HepG2 (cell line): ENCODE data around the gene FDXR. TPM values are rescaled to one million over a fixed set of nuclear protein-coding genes. Genes with fewer than 3 reads are reported as not detected.

Experiments used
- JARID2 ChIP-seq: sonication (generic); formaldehyde crosslinking; IDR thresholded peaks from 2 replicates; pipeline ENCODE4 v1.8.1; 2023; ENCODE audit warnings: missing genetic modification reagents, inconsistent platforms; ENCODE audit not compliant: insufficient replicate concordance
- REPIN1 ChIP-seq: sonication (generic); formaldehyde crosslinking; IDR thresholded peaks from 2 replicates; pipeline ENCODE4 v1.8.0; 2022; ENCODE audit warnings: missing genetic modification reagents, low read depth, mild to moderate bottlenecking, borderline replicate concordance
- SRY ChIP-seq: sonication (generic); formaldehyde crosslinking; IDR thresholded peaks from 2 replicates; pipeline ENCODE4 v1.8.0; 2022; ENCODE audit warnings: mild to moderate bottlenecking, missing genetic modification reagents
- TAF15 ChIP-seq: fragments of 200-400 bp; formaldehyde crosslinking; IDR thresholded peaks from one replicate; pipeline ENCODE4 v1.6.1; 2018; ENCODE audit warnings: mild to moderate bottlenecking, low read depth, low read length; ENCODE audit not compliant: poor library complexity, severe bottlenecking
- ZBTB33 ChIP-seq: sonication (generic); formaldehyde crosslinking; IDR thresholded peaks from 2 replicates; pipeline ENCODE4 v1.4.0; 2020; ENCODE audit warnings: missing genetic modification reagents
- ZNF354B ChIP-seq: sonication (generic); formaldehyde crosslinking; IDR thresholded peaks from 2 replicates; pipeline ENCODE4 v1.8.0; 2022; ENCODE audit warnings: mild to moderate bottlenecking, missing genetic modification reagents
- ZNF580 ChIP-seq: IDR thresholded peaks from 2 replicates; pipeline ENCODE4 v1.6.1; 2016; ENCODE audit warnings: low read depth, borderline replicate concordance
- polyA plus RNA-seq, 8 experiments: library from polyadenylated mRNA; depleted of rRNA in 3 of 8; stranded (reverse) in 7 of 8; unstranded in 1 of 8; fragments of >200 nt; fragmentation: Illumina TruSeq in 4 of 8; extraction: Trizol in 4 of 8; gene quantifications; 2 replicates each; pipeline versions ENCODE4 v1.2.1 to v1.2.3, GENCODE V29; 2011 to 2016; ENCODE audit warnings: low read depth in 4 of 8, missing spikeins in 1 of 8, mixed read lengths in 1 of 8; ENCODE audit not compliant: insufficient read depth in 1 of 8
- total RNA-seq, 5 experiments: library from RNA; depleted of rRNA; stranded (reverse); fragments of >200 nt; fragmentation: Illumina TruSeq; extraction: Trizol; gene quantifications; 2 replicates each; pipeline ENCODE4 v1.2.3, GENCODE V29; 2016; ENCODE audit warnings: low read depth in 1 of 5
- TF ChIP-seq, protein P1 (sequence below): sonication (generic); formaldehyde crosslinking; IDR thresholded peaks from 2 replicates; pipeline ENCODE4 v1.4.0; 2020; ENCODE audit warnings: missing genetic modification reagents

FDXR gene
- total and polyA plus RNA-seq, 2 of the 13 experiments (the other 11 are each of a cell fraction or from before 2014, with no cell fraction given), result 23.4 to 116 TPM

- TF ChIP-seq, protein P1, sequence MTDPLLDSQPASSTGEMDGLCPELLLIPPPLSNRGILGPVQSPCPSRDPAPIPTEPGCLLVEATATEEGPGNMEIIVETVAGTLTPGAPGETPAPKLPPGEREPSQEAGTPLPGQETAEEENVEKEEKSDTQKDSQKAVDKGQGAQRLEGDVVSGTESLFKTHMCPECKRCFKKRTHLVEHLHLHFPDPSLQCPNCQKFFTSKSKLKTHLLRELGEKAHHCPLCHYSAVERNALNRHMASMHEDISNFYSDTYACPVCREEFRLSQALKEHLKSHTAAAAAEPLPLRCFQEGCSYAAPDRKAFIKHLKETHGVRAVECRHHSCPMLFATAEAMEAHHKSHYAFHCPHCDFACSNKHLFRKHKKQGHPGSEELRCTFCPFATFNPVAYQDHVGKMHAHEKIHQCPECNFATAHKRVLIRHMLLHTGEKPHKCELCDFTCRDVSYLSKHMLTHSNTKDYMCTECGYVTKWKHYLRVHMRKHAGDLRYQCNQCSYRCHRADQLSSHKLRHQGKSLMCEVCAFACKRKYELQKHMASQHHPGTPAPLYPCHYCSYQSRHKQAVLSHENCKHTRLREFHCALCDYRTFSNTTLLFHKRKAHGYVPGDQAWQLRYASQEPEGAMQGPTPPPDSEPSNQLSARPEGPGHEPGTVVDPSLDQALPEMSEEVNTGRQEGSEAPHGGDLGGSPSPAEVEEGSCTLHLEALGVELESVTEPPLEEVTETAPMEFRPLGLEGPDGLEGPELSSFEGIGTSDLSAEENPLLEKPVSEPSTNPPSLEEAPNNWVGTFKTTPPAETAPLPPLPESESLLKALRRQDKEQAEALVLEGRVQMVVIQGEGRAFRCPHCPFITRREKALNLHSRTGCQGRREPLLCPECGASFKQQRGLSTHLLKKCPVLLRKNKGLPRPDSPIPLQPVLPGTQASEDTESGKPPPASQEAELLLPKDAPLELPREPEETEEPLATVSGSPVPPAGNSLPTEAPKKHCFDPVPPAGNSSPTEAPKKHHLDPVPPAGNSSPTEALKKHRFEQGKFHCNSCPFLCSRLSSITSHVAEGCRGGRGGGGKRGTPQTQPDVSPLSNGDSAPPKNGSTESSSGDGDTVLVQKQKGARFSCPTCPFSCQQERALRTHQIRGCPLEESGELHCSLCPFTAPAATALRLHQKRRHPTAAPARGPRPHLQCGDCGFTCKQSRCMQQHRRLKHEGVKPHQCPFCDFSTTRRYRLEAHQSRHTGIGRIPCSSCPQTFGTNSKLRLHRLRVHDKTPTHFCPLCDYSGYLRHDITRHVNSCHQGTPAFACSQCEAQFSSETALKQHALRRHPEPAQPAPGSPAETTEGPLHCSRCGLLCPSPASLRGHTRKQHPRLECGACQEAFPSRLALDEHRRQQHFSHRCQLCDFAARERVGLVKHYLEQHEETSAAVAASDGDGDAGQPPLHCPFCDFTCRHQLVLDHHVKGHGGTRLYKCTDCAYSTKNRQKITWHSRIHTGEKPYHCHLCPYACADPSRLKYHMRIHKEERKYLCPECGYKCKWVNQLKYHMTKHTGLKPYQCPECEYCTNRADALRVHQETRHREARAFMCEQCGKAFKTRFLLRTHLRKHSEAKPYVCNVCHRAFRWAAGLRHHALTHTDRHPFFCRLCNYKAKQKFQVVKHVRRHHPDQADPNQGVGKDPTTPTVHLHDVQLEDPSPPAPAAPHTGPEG (CRISPR knock-in tag), result no peak
- TF ChIP-seq ZBTB33 (CRISPR knock-in tag), result no peak
- TF ChIP-seq ZNF354B, result no peak
- TF ChIP-seq SRY, result no peak
- TF ChIP-seq ZNF580 (CRISPR knock-in tag), result no peak
- TF ChIP-seq JARID2, result no peak
- TF ChIP-seq TAF15, result no peak
- no peak for TF ChIP-seq REPIN1 (CRISPR knock-in tag)
Observed at GRCh38 chr17:74856112-74856511, 16.7 kb downstream of the FDXR start (continued).
